AG04449 (cell line): ENCODE measurements around the gene WDR72.
"Not testable (repeated sequence)": the region's sequence is repeated elsewhere in the genome, so short reads cannot be mapped to it uniquely, and the experiment has no call there.

Source experiments
- CTCF ChIA-PET: fragments of 350-600 bp; formaldehyde crosslinking; extraction: SDS; loops from one replicate; lab custom pipeline; 2021; ENCODE audit warnings: antibody characterized with exemption; lab: Yijun Ruan, JAX
- POLR2A ChIA-PET: fragments of 400-600, 350-600 bp; formaldehyde crosslinking; extraction: SDS; loops from one replicate; lab custom pipeline; 2020; ENCODE audit warnings: antibody characterized with exemption, inconsistent platforms; lab: Yijun Ruan, JAX
- DNase-seq: peaks from one replicate; pipeline ENCODE4 v3.0.0-alpha.2; 2010; ENCODE audit warnings: low read depth, low spot score
- H3K4me3 ChIP-seq: 2 replicates; pipeline ENCODE4 v1.5.1; 2011; ENCODE audit warnings: low read depth, mild to moderate bottlenecking, control low read depth, low read length
- CTCF ChIP-seq: IDR thresholded peaks from one replicate; pipeline ENCODE4 v1.5.1; 2011; ENCODE audit warnings: mild to moderate bottlenecking, moderate library complexity, low read length, control low read depth, inconsistent platforms; ENCODE audit not compliant: insufficient read depth; ENCODE audit errors: missing control alignments

The WDR72 gene

DNA sequence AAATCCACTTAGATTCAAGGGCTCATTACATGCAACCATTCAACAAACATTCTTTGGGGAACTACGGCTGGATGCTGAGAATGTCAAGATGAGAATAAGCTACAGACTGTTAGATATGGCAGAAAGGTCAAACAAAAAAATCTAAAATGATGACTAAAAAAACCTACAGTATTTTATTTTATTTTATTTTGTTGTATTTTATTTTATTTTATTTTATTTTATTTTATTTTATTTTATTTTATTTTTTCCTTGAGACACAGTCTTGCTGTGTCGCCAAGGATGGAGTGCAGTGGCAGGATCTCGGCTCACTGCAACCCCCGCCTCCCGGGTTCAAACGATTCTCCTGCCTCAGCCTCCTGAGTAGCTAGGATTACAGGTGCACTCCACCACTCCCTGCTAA is 46.2 kb downstream of the WDR72 start:
- no peak overlapping the region for H3K4me3 ChIP-seq
- POLR2A ChIA-PET = no interaction called here
- DNase-seq = no peak
- no peak for TF ChIP-seq CTCF
- CTCF ChIA-PET = no interaction called here

GRCh38 chr15:53710906-53711305 is 48.6 kb downstream of the WDR72 start:
- no peak for TF ChIP-seq CTCF
- H3K4me3 ChIP-seq = no peak overlapping the region
- no peak for DNase-seq
- CTCF ChIA-PET = no interaction called here
- POLR2A ChIA-PET = no interaction called here

DNA sequence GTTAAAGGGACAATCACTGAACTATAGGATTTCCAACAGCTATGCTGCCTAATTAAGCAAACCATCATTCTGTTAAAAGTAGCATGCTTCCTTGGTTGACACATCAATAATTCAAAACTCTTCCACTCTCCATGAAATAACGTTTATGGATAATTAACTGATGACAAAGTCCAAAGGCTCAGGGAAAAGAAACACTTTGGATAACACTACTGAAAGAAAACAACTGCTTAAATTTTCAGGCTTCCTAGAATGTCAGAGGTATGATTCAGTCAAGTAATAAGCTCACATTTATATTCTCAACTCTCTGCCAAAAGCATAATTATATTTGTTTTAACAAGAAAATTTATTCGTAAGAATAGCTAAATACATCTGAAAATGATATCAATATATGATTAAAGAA is 49.6 kb downstream of the WDR72 start:
- no peak for TF ChIP-seq CTCF
- ChIA-PET CTCF (no interaction called here), POLR2A (no interaction called here)
- DNase-seq = no peak
- no peak overlapping the region for H3K4me3 ChIP-seq

DNA sequence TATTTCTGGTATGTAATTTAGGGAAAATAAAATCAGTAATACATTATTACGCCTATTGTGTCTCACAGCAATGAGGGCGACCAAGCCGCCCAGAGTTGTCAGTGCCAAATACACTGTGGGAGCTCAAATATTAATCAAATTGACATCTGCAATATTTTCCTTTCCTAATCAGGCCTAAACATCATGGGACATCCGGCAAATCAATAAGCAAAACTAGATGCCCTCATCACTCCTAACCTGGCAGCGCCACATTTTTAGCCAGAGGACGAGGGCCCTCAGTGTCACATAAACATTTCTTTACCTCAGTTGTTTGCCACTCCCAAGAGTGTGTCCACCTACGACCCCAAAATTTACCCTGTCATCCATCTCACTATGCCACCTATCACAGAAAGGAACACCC is 64.1 kb downstream of the WDR72 start:
- H3K4me3 ChIP-seq = no peak overlapping the region
- POLR2A ChIA-PET = no interaction called here
- no peak for DNase-seq
- TF ChIP-seq CTCF = no peak
- CTCF ChIA-PET = no interaction called here

GRCh38 chr15:53694476-53694874 is 65.0 kb downstream of the WDR72 start:
- H3K4me3 ChIP-seq = no peak overlapping the region
- no peak for TF ChIP-seq CTCF
- ChIA-PET POLR2A (no interaction called here), CTCF (no interaction called here)
- DNase-seq = no peak

- TF ChIP-seq CTCF = no peak
- ChIA-PET CTCF (no interaction called here), POLR2A (no interaction called here)
- H3K4me3 ChIP-seq = no peak overlapping the region
- no peak for DNase-seq
Measured at GRCh38 chr15:53693729-53694475, 65.6 kb downstream of the WDR72 start.

GRCh38 chr15:53684162-53684561 is 75.3 kb downstream of the WDR72 start:
- H3K4me3 ChIP-seq, DNase-seq, CTCF ChIA-PET, POLR2A ChIA-PET: not testable (repeated sequence)
